OCI-LY3 (cell line): Measurements from ENCODE around the gene PDE4C.

ENCODE experiments used
- CTCF ChIP-seq: fragments of 200-600, 300-600 bp; sonication (generic); IDR thresholded peaks from 2 replicates; pipeline ENCODE4 v1.5.1; 2014; ENCODE audit warnings: antibody characterized with exemption, low read length, low read depth
- EZH2phosphoT487 ChIP-seq: fragments of 200-600 bp; shearing (Covaris generic); IDR thresholded peaks from 2 replicates; pipeline ENCODE4 v1.6.1; 2018; ENCODE audit warnings: antibody characterized with exemption, mixed run types, low read depth

- TF ChIP-seq CTCF (no peak), EZH2phosphoT487 (no peak)
Measured at GRCh38 chr19:18264137-18264854, 38.1 kb upstream of the PDE4C start.
